Measurements from ENCODE around the gene GPT2.

The GPT2 gene

DNA sequence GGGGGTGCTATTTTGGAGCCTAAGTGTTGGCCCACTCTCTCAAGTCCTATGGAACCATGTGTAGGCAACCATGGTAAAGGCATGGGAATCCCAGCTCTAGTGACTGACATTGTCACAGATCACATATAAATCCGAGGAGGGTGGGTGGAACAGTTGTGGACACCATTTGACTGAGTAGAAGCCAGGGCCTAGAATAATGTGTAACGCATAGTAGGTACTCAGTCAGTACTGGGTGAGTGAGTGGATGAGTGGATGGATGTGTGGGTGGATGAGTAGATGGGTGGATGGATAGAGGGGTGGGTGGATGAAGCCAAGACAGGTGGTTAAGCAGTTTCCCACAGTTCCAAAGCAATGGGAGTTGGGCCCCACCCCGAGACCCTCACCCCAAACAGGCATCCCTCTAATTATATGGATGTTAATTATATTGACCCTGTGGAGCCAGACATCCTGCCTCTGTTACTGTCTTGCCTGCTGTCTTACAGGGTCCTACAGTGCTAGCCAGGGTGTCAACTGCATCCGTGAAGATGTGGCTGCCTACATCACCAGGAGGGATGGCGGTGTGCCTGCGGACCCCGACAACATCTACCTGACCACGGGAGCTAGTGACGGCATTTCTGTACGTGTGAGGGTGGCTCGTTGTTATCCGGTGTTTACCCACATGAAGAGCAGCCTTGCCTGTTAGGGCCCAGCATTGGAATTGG, 22.3 kb downstream of the GPT2 start:
- DNase-seq (ENCODE audit: low read depth): no peak
- H3K4me3 ChIP-seq (ENCODE audit: low read depth, low read length): no peak overlapping the region
- TF ChIP-seq, protein P1, sequence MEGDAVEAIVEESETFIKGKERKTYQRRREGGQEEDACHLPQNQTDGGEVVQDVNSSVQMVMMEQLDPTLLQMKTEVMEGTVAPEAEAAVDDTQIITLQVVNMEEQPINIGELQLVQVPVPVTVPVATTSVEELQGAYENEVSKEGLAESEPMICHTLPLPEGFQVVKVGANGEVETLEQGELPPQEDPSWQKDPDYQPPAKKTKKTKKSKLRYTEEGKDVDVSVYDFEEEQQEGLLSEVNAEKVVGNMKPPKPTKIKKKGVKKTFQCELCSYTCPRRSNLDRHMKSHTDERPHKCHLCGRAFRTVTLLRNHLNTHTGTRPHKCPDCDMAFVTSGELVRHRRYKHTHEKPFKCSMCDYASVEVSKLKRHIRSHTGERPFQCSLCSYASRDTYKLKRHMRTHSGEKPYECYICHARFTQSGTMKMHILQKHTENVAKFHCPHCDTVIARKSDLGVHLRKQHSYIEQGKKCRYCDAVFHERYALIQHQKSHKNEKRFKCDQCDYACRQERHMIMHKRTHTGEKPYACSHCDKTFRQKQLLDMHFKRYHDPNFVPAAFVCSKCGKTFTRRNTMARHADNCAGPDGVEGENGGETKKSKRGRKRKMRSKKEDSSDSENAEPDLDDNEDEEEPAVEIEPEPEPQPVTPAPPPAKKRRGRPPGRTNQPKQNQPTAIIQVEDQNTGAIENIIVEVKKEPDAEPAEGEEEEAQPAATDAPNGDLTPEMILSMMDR (IDR thresholded peaks at IDR 0.05; ENCODE audit: insufficient read depth, low read depth, low read length, missing control alignments): no peak

DNA sequence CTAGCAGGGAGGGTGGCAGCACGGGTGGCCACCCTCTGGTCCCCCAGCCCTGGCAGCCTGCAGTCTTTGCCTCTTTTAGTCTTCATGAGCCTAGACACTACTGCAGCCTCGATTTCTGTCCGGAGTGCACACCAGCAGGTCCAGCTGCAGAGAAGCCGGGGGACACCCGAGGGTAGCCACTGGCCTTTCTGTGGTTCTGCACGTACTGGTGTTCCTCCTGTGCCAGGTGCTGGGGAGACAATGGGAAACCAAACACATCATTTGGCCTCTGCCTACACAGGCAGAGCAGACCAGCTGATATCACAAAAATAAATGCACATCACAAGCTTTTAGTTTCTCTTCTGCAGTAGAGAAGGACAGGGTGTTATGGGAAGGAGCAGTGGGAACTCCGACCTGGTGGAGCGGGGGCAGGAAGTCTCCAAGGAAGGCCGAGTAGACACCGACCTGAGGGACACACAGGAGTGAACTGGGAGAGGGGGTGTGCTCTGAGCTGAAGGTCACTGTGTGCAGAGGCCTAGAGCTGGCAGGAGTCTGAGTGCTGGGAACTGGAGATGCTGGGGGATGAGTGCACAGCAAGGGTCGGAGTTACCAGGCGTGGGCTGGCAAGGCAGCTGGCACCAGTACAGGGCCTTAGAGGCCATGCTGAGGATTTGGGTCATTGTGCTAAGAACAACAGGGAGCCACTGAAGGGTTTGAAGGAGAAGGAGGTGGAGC, 23.1 kb downstream of the GPT2 start:
- TF ChIP-seq, protein P1 (IDR thresholded peaks at IDR 0.05; ENCODE audit: insufficient read depth, low read depth, low read length, missing control alignments): no peak
- no peak overlapping the region for H3K4me3 ChIP-seq (ENCODE audit: low read depth, low read length)
- no peak for DNase-seq (ENCODE audit: low read depth)

DNA sequence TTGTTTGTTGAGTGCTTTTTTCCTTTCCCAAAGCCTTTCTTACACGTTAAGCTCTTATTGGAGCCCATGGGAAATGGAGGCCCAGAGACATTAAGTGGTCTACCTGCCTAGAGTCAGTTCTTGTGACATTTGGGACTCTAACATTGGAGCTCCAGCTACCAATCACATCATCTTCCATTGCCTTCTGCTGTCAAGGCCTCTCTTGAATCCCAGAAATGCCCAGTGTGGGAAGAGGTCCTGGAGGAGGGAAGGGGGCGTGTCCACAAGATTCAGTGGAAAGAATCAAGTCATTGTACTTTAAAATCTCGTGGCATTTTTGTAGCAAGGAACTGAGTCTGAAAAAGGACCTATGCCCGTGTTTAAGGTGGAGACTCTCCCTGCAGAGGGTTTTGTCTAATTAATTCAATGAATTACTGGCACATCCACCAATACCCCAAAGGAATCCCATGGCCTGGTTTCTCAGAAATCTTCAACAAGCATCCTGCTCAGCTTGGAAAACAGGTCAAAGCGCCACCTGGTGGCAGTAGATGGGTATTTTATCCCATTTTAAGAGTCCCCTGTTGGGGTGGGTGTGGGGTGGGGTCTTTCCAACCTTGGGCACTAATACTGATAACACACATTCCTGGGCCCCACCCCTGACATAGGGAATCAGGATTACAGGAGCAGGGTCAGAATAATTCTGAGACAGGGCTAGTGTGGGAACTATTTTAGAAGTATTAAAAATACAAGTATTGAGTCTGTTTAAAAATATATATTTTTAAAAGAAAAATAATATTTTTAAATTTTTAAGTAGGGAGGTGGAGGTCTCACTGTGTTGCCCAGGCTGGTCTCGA, 24.6 kb downstream of the GPT2 start:
- TF ChIP-seq, protein P1 (IDR thresholded peaks at IDR 0.05; ENCODE audit: insufficient read depth, low read depth, low read length, missing control alignments): peak; percentile 62
- H3K4me3 ChIP-seq (ENCODE audit: low read depth, low read length): no peak overlapping the region
- DNase-seq (ENCODE audit: low read depth): peak; percentile 73

DNA sequence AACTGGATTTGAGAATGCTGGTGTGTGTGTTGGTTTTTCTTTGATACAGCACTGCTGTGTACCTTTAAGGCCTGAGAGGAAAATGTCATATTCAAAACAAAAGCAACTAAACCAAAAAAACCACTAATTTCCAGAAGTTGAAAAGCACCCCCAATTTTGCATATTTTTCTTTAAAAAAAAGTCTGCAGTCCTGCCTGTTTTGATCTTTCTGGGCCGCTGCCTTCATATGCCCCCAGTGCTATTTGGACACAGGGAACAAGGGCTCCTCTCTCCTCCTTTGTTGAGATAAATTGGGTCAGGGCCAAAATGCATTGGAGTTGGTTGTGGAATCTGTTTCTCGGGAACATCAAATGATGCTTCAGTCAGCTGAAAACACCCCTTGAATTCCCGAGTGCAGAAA, 26.9 kb downstream of the GPT2 start:
- no peak overlapping the region for H3K4me3 ChIP-seq (ENCODE audit: low read depth, low read length)
- DNase-seq (ENCODE audit: low read depth): peak; percentile 61
- TF ChIP-seq, protein P1 (IDR thresholded peaks at IDR 0.05; ENCODE audit: insufficient read depth, low read depth, low read length, missing control alignments): no peak

DNA sequence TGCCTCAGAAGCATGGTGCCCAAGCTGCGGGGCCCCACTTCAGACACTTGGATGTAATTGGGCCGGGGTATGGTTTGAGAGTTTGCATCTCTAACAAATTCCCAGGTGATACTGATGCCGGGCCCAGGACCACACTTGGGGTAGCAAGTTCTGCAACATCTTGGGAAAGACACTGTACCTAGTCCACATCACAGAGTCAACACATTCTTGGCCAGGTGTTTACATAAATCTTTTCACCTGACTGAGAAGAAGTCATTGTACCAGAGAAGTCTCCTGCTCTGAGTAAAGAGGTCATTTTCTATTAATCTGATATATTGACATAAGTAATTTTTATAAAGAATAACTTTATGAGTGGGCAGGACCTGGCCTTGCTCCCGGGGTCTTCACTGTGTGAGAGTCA, 27.5 kb downstream of the GPT2 start:
- H3K4me3 ChIP-seq (ENCODE audit: low read depth, low read length): no peak overlapping the region
- DNase-seq (ENCODE audit: low read depth): no peak
- TF ChIP-seq, protein P1 (IDR thresholded peaks at IDR 0.05; ENCODE audit: insufficient read depth, low read depth, low read length, missing control alignments): no peak

DNA sequence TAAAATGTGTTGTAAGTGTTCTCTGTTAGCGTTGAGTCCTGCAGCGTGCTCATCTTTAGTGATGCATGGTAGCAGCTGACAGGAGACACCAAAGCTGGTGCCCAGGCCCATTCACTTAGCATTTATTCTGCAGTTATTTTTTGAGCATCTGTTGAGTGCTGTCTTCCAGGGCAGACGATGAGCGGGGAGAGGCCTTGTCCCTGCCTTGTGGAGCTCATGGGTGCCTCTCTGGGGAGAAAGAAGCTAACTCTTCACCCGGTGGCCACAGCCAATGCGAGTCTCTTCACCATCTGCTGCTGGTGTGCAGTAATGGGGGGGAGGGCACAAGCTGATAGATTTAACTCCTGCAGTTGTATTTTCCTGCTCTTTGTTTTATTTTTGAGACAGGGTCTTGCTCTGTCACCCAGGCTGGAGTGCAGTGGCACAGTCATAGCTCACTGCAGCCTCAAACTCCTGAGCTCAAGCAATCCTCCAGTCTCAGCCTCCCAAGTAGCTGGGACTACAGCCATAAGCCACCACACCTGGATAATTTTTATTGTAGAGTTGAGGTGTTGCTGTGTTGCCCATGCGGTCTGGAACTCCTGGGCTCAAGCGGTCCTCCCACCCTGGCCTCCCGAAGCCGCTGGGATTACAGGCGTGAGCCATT, 30.5 kb downstream of the GPT2 start:
- TF ChIP-seq, protein P1 (IDR thresholded peaks at IDR 0.05; ENCODE audit: insufficient read depth, low read depth, low read length, missing control alignments): no peak
- DNase-seq (ENCODE audit: low read depth): no peak
- no peak overlapping the region for H3K4me3 ChIP-seq (ENCODE audit: low read depth, low read length)

Measured in GM12865 (cell line).